Testis (tissue), 2 donors: ENCODE results near the gene C9orf78.

Experiments
- CTCF ChIP-seq, 3 experiments: fragments of 450-650 bp in 2 of 3; fragments of 200-600 bp in 1 of 3; sonication (generic) in 1 of 3; IDR thresholded peaks; one replicate each; pipeline ENCODE4 v1.5.1; 2016 to 2019; ENCODE audit warnings: antibody characterized with exemption in 3 of 3, mild to moderate bottlenecking in 2 of 3, moderate library complexity in 1 of 3
- POLR2A ChIP-seq: fragments of 450-650 bp; IDR thresholded peaks from one replicate; pipeline ENCODE4 v1.6.1; 2017; ENCODE audit warnings: antibody characterized with exemption, mild to moderate bottlenecking, moderate library complexity

GRCh38 chr9:129781131-129781530, 53.9 kb downstream of the C9orf78 start:
- no peak for TF ChIP-seq CTCF (IDR thresholded peaks at IDR 0.05)
- no peak for TF ChIP-seq POLR2A
